ENCODE results near the gene NEDD8. TPM values are rescaled to one million over a fixed set of nuclear protein-coding genes. Genes with fewer than 3 reads are reported as not detected.

Gene NEDD8
- total and polyA plus RNA-seq, 2 experiments from 2014 or later = 138 to 326 TPM

DNA sequence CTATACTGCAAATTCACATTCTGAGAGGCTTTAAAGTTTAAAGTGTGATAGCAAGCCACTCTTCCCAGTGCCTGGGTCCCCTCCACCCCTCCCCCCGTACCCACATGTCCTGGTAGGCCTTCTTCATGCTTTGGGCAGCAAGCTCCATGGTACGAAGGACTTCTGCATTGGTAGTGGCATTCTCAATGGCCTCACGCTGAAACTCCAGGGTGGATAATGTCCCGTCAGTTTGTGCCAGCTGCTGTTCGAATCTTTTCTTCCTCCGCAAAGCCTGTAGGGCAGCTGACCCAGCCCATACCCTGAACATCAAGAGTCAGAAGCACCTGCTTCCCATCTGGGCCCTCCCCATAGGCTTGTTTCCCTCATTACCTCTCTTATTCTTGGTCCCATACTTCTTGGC, 20.9 kb downstream of the NEDD8 start:
- Histone ChIP-seq H3K9me2 (ENCODE audit: insufficient read depth) (no peaks in the 10 kb centered on the region), H3K4me1 (ENCODE audit: insufficient read depth) (peaks cover 9% of the 10 kb centered on the region), H3K4me2 (ENCODE audit: unreplicated experiment) (no peak overlapping the region), H3K79me2 (ENCODE audit: insufficient read depth) (peaks cover 10% of the 10 kb centered on the region), H3K9me3 (ENCODE audit: low read depth) (no peaks in the 10 kb centered on the region), H2AFZ (no peak overlapping the region), H3K27ac (no peak overlapping the region), H3K4me3 (no peak overlapping the region), H3F3A (ENCODE audit: insufficient read depth) (peaks cover 17% of the 10 kb centered on the region), H3K36me3 (ENCODE audit: low read depth) (peaks cover 8% of the 10 kb centered on the region; the same call in 1 of the 2 replicates), H3K27me3 (replicated peaks; ENCODE audit: insufficient read depth) (no peaks in the 10 kb centered on the region), H4K20me1 (ENCODE audit: insufficient read depth) (no peaks in the 10 kb centered on the region), H3K9ac (no peak overlapping the region)
- WGBS, 2 experiments (ENCODE audit: low coverage in 1 of 2, low lambda C conversion rate in 2 of 2, missing lambda C conversion rate in 2 of 2) = 92 to 94% methylated on average over 6 of the region's 6 CpGs
- DNase-seq = no peak
- in situ Hi-C loops (cut with MboI) = no loop called here
- TF ChIP-seq EZH2 (IDR thresholded peaks at IDR 0.05; ENCODE audit: insufficient read depth, poor library complexity, severe bottlenecking) (no peak), EZH2phosphoT487 (IDR thresholded peaks at IDR 0.05; ENCODE audit: insufficient read depth, low read depth) (no peak)

DNA sequence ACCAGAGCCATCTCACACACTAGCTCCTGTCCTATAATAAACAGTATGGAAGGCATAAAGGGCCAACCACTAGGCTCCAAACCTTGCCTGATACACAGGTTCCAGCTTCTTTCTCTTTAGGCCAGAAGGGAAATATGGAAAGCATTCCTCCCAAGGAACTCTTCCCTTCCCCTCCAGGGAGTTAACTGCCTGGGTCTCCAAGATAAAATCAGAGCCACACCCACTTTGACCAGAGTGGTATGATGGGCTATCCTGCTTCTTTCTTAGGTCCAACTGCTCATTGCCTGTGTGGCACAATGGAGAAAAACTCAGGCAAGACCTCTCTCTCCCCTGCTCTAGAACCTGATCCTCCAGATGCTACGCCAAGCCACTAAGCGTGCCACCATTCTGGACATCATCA, 24.5 kb downstream of the NEDD8 start:
- Histone ChIP-seq H3K9me3 (ENCODE audit: low read depth) (no peaks in the 10 kb centered on the region), H4K20me1 (ENCODE audit: insufficient read depth) (no peaks in the 10 kb centered on the region), H3K9ac (no peak overlapping the region), H3K27ac (no peak overlapping the region), H3K36me3 (ENCODE audit: low read depth) (peaks cover 8% of the 10 kb centered on the region; the same call in 1 of the 2 replicates), H2AFZ (no peak overlapping the region), H3K79me2 (ENCODE audit: insufficient read depth) (peaks cover 19% of the 10 kb centered on the region), H3K27me3 (replicated peaks; ENCODE audit: insufficient read depth) (no peaks in the 10 kb centered on the region), H3K4me1 (ENCODE audit: insufficient read depth) (no peaks in the 10 kb centered on the region; the same call in 1 of the 2 replicates), H3K4me3 (no peak overlapping the region), H3F3A (ENCODE audit: insufficient read depth) (no peaks in the 10 kb centered on the region), H3K9me2 (ENCODE audit: insufficient read depth) (no peaks in the 10 kb centered on the region), H3K4me2 (ENCODE audit: unreplicated experiment) (no peak overlapping the region)
- WGBS, 2 experiments (ENCODE audit: low coverage in 1 of 2, low lambda C conversion rate in 2 of 2, missing lambda C conversion rate in 2 of 2) = 100% methylated on average over 2 of the region's 2 CpGs
- no peak for TF ChIP-seq EZH2 (IDR thresholded peaks at IDR 0.05; ENCODE audit: insufficient read depth, poor library complexity, severe bottlenecking)
- in situ Hi-C loops (cut with MboI) = no loop called here
- DNase-seq = no peak

DNA sequence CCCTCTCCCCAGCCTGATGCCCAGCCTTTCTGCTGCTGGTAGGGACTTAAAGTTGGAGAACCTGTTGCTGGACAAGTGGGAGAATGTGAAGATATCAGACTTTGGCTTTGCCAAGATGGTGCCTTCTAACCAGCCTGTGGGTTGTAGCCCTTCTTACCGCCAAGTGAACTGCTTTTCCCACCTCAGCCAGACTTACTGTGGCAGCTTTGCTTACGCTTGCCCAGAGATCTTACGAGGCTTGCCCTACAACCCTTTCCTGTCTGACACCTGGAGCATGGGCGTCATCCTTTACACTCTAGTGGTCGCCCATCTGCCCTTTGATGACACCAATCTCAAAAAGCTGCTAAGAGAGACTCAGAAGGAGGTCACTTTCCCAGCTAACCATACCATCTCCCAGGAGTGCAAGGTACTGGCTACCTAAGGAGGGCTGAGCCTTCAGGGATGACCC, 25.0 kb downstream of the NEDD8 start:
- Histone ChIP-seq H3K4me2 (ENCODE audit: unreplicated experiment) (no peak overlapping the region), H3K27ac (no peak overlapping the region), H3K9me2 (ENCODE audit: insufficient read depth) (no peaks in the 10 kb centered on the region), H2AFZ (no peak overlapping the region), H3K36me3 (ENCODE audit: low read depth) (peaks cover 8% of the 10 kb centered on the region; the same call in 1 of the 2 replicates), H3K9ac (no peak overlapping the region), H3F3A (ENCODE audit: insufficient read depth) (no peaks in the 10 kb centered on the region), H4K20me1 (ENCODE audit: insufficient read depth) (no peaks in the 10 kb centered on the region), H3K4me3 (no peak overlapping the region), H3K27me3 (replicated peaks; ENCODE audit: insufficient read depth) (no peaks in the 10 kb centered on the region), H3K79me2 (ENCODE audit: insufficient read depth) (peaks cover 20% of the 10 kb centered on the region), H3K4me1 (ENCODE audit: insufficient read depth) (no peaks in the 10 kb centered on the region; the same call in 1 of the 2 replicates), H3K9me3 (ENCODE audit: low read depth) (no peaks in the 10 kb centered on the region)
- TF ChIP-seq EZH2 (IDR thresholded peaks at IDR 0.05; ENCODE audit: insufficient read depth, poor library complexity, severe bottlenecking) (no peak), EZH2phosphoT487 (IDR thresholded peaks at IDR 0.05; ENCODE audit: insufficient read depth, low read depth) (no peak)
- no peak for DNase-seq
- 98 to 100% methylated on average over 5 of the region's 5 CpGs for WGBS, 2 experiments (ENCODE audit: low coverage in 1 of 2, low lambda C conversion rate in 2 of 2, missing lambda C conversion rate in 2 of 2)
- in situ Hi-C loops (cut with MboI) = no loop called here

DNA sequence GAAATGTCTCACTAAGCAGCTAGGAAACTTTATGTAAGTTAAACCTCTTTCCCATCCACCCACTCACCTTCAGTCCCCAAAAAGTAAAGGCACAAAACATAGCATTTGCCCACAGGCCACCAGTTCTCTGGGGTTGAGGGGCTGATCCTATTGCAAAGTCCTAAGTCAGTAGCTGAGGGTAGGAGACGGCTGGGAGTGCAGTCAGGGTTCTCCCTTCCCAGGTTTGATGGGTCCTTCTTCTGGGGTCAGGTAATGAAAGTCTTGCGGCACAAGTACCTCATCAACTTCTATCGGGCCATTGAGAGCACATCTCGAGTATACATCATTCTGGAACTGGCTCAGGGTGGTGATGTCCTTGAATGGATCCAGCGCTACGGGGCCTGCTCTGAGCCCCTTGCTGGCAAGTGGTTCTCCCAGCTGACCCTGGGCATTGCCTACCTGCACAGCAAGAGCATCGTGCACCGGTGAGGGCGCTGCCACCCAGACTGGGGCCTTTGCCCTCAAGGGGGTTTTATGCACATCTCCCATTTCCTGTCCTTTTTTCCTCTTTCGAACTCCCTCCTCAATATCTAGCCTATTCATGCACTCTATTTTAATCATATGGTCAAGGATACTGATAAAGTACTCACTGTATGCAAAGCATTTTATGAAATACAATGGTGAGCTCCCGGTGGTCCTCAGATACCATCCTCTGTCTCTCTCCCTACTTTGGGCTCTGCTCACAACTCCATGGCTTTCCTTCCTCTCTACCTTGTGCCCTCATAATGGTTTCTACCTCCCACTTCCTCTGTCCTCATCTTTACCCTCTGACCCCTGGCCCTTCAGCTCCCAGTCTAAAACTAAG, 25.7 kb downstream of the NEDD8 start:
- Histone ChIP-seq H2AFZ (no peak overlapping the region), H3K79me2 (ENCODE audit: insufficient read depth) (peaks cover 14% of the 10 kb centered on the region), H3K4me1 (ENCODE audit: insufficient read depth) (no peaks in the 10 kb centered on the region), H3K27me3 (replicated peaks; ENCODE audit: insufficient read depth) (no peaks in the 10 kb centered on the region), H3F3A (ENCODE audit: insufficient read depth) (no peaks in the 10 kb centered on the region), H3K9me3 (ENCODE audit: low read depth) (no peaks in the 10 kb centered on the region), H3K9me2 (ENCODE audit: insufficient read depth) (no peaks in the 10 kb centered on the region), H3K4me3 (no peak overlapping the region), H3K36me3 (ENCODE audit: low read depth) (peaks cover 10% of the 10 kb centered on the region; the same call in 1 of the 2 replicates), H3K4me2 (ENCODE audit: unreplicated experiment) (no peak overlapping the region), H4K20me1 (ENCODE audit: insufficient read depth) (no peaks in the 10 kb centered on the region), H3K27ac (no peak overlapping the region), H3K9ac (no peak overlapping the region)
- TF ChIP-seq EZH2phosphoT487 (IDR thresholded peaks at IDR 0.05; ENCODE audit: insufficient read depth, low read depth) (no peak), EZH2 (IDR thresholded peaks at IDR 0.05; ENCODE audit: insufficient read depth, poor library complexity, severe bottlenecking) (no peak)
- in situ Hi-C loops (cut with MboI) = no loop called here
- 95% methylated on average over 11 of the region's 11 CpGs for WGBS, 2 experiments (ENCODE audit: low coverage in 1 of 2, low lambda C conversion rate in 2 of 2, missing lambda C conversion rate in 2 of 2)
- DNase-seq = no peak

Measured in GM23248 (cell line).